Panc1 (cell line): ENCODE data around the gene CUX1.
"Not testable (repeated sequence)": the region's sequence is repeated elsewhere in the genome, so short reads cannot be mapped to it uniquely, and the experiment has no call there.

Experiments used
- POLR2AphosphoS5 ChIP-seq: IDR thresholded peaks from 2 replicates; pipeline ENCODE4 v1.6.1; 2012; ENCODE audit warnings: mild to moderate bottlenecking, low read depth, low read length, moderate library complexity
- TF ChIP-seq, protein P1 (sequence below): fragments of 450-650 bp; IDR thresholded peaks from 2 replicates; pipeline ENCODE4 v1.5.1; 2017; ENCODE audit warnings: mild to moderate bottlenecking
- TF ChIP-seq, protein P2 (sequence below), 2 experiments: IDR thresholded peaks; 2 replicates each; pipeline ENCODE4 v1.6.1; 2011 to 2012; ENCODE audit warnings: low read depth in 2 of 2, control low read depth in 1 of 2, low read length in 1 of 2, mild to moderate bottlenecking in 1 of 2, moderate library complexity in 1 of 2; ENCODE audit not compliant: insufficient read depth in 1 of 2

GRCh38 chr7:101831396-101831795 lies 14.0 kb downstream of the CUX1 start:
- TF ChIP-seq, protein P1, sequence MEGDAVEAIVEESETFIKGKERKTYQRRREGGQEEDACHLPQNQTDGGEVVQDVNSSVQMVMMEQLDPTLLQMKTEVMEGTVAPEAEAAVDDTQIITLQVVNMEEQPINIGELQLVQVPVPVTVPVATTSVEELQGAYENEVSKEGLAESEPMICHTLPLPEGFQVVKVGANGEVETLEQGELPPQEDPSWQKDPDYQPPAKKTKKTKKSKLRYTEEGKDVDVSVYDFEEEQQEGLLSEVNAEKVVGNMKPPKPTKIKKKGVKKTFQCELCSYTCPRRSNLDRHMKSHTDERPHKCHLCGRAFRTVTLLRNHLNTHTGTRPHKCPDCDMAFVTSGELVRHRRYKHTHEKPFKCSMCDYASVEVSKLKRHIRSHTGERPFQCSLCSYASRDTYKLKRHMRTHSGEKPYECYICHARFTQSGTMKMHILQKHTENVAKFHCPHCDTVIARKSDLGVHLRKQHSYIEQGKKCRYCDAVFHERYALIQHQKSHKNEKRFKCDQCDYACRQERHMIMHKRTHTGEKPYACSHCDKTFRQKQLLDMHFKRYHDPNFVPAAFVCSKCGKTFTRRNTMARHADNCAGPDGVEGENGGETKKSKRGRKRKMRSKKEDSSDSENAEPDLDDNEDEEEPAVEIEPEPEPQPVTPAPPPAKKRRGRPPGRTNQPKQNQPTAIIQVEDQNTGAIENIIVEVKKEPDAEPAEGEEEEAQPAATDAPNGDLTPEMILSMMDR: not testable (repeated sequence)
- TF ChIP-seq, protein P2, sequence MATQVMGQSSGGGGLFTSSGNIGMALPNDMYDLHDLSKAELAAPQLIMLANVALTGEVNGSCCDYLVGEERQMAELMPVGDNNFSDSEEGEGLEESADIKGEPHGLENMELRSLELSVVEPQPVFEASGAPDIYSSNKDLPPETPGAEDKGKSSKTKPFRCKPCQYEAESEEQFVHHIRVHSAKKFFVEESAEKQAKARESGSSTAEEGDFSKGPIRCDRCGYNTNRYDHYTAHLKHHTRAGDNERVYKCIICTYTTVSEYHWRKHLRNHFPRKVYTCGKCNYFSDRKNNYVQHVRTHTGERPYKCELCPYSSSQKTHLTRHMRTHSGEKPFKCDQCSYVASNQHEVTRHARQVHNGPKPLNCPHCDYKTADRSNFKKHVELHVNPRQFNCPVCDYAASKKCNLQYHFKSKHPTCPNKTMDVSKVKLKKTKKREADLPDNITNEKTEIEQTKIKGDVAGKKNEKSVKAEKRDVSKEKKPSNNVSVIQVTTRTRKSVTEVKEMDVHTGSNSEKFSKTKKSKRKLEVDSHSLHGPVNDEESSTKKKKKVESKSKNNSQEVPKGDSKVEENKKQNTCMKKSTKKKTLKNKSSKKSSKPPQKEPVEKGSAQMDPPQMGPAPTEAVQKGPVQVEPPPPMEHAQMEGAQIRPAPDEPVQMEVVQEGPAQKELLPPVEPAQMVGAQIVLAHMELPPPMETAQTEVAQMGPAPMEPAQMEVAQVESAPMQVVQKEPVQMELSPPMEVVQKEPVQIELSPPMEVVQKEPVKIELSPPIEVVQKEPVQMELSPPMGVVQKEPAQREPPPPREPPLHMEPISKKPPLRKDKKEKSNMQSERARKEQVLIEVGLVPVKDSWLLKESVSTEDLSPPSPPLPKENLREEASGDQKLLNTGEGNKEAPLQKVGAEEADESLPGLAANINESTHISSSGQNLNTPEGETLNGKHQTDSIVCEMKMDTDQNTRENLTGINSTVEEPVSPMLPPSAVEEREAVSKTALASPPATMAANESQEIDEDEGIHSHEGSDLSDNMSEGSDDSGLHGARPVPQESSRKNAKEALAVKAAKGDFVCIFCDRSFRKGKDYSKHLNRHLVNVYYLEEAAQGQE (IDR thresholded peaks at IDR 0.05; ENCODE audit: insufficient read depth in 1 of 2, low read depth in 2 of 2, low read length in 1 of 2): not testable (repeated sequence)
- not testable (repeated sequence) for TF ChIP-seq POLR2AphosphoS5
